IMR-90 (cell line): ENCODE results near the gene GLT1D1. TPM values are rescaled to one million over a fixed set of nuclear protein-coding genes. Genes with fewer than 3 reads are reported as not detected.
"Not testable (repeated sequence)": the region's sequence is repeated elsewhere in the genome, so short reads cannot be mapped to it uniquely, and the experiment has no call there.

ENCODE experiments used
- ATAC-seq: fragments of 200-7000 bp; cut with Tn5 transposase; 2 replicates; pipeline ENCODE4 v1.9.1; 2020; ENCODE audit warnings: low read depth, mild to moderate bottlenecking, moderate library complexity
- BruUV-seq: library from RNA; stranded (reverse); fragments of 400-500 nt; replicated peaks from 2 replicates; lab custom pipeline; 2021; lab: Mats Ljungman, UMichigan
- CTCF ChIA-PET: fragments of 300-600 bp; formaldehyde crosslinking; extraction: SDS; loops from one replicate; lab custom pipeline; 2021; ENCODE audit warnings: antibody characterized with exemption; lab: Yijun Ruan, JAX
- POLR2A ChIA-PET: fragments of 300-600 bp; sonication (Branson Sonifier 250); formaldehyde crosslinking; loops from one replicate; lab custom pipeline; 2022; ENCODE audit warnings: antibody characterized with exemption; ENCODE audit not compliant: unreplicated experiment; lab: Charles Lee
- DNase-seq: peaks from one replicate; pipeline ENCODE4 v3.0.0; 2013
- H2AFZ ChIP-seq: replicated peaks from 2 replicates; pipeline ENCODE3; 2013; ENCODE audit warnings: low read length, mild to moderate bottlenecking; ENCODE audit not compliant: poor library complexity
- H2AK5ac ChIP-seq: 2 replicates; pipeline ENCODE4 v1.6.1; 2013; ENCODE audit warnings: low read depth, low read length, inconsistent platforms
- H2AK9ac ChIP-seq: replicated peaks from 2 replicates; pipeline ENCODE3; 2013; ENCODE audit warnings: mild to moderate bottlenecking, low read depth, low read length, moderate library complexity; ENCODE audit not compliant: poor library complexity
- H2BK120ac ChIP-seq: 2 replicates; pipeline ENCODE4 v1.6.1; 2013; ENCODE audit warnings: low read depth, low read length, inconsistent platforms
- H2BK15ac ChIP-seq: 3 replicates; pipeline ENCODE4 v1.6.1; 2013; ENCODE audit warnings: low read depth, low read length, inconsistent platforms
- H2BK20ac ChIP-seq: 2 replicates; pipeline ENCODE4 v1.6.1; 2013; ENCODE audit warnings: low read depth, mild to moderate bottlenecking, inconsistent platforms, low read length, moderate library complexity
- H2BK5ac ChIP-seq: 2 replicates; pipeline ENCODE4 v1.6.1; 2013; ENCODE audit warnings: mild to moderate bottlenecking, low read depth, low read length, inconsistent platforms; ENCODE audit not compliant: poor library complexity, severe bottlenecking
- H3K14ac ChIP-seq: replicated peaks from 2 replicates; pipeline ENCODE4 v1.6.1; 2013; ENCODE audit warnings: low read depth, low read length, inconsistent platforms
- H3K18ac ChIP-seq: 2 replicates; pipeline ENCODE4 v1.6.1; 2013; ENCODE audit warnings: low read depth, low read length, control low read depth
- H3K23ac ChIP-seq: 2 replicates; pipeline ENCODE4 v1.6.1; 2013; ENCODE audit warnings: low read depth, low read length, inconsistent platforms
- H3K27ac ChIP-seq: 2 replicates; pipeline ENCODE4 v1.5.1; 2013; ENCODE audit warnings: mild to moderate bottlenecking, control low read depth, low read length; ENCODE audit not compliant: insufficient read depth
- H3K27me3 ChIP-seq: 2 replicates; pipeline ENCODE4 v1.6.1; 2013; ENCODE audit warnings: low read length; ENCODE audit not compliant: control insufficient read depth, insufficient read depth
- H3K36me3 ChIP-seq: 2 replicates; pipeline ENCODE4 v1.6.1; 2013; ENCODE audit warnings: low read length, mixed read lengths; ENCODE audit not compliant: control insufficient read depth, insufficient read depth
- H3K4ac ChIP-seq: 2 replicates; pipeline ENCODE4 v1.6.1; 2013; ENCODE audit warnings: low read depth, low read length, inconsistent platforms
- H3K4me1 ChIP-seq: 2 replicates; pipeline ENCODE4 v1.6.1; 2013; ENCODE audit warnings: low read length, mixed read lengths; ENCODE audit not compliant: control insufficient read depth, insufficient read depth
- H3K4me2 ChIP-seq: 2 replicates; pipeline ENCODE4 v1.6.1; 2013; ENCODE audit warnings: low read depth, mild to moderate bottlenecking, control low read depth, low read length, moderate library complexity
- H3K4me3 ChIP-seq: 2 replicates; pipeline ENCODE4 v1.5.1; 2013; ENCODE audit warnings: low read depth, mild to moderate bottlenecking, control low read depth, low read length, moderate library complexity; ENCODE audit not compliant: insufficient read depth
- H3K56ac ChIP-seq: 2 replicates; pipeline ENCODE4 v1.6.1; 2013; ENCODE audit warnings: low read length, inconsistent platforms; ENCODE audit not compliant: insufficient read depth; ENCODE audit errors: extremely low read depth
- H3K79me1 ChIP-seq, 2 experiments: 2 replicates each; pipeline ENCODE4 v1.6.1; 2013; ENCODE audit warnings: low read length in 2 of 2, inconsistent platforms in 1 of 2, low read depth in 1 of 2
- H3K9ac ChIP-seq: 2 replicates; pipeline ENCODE4 v1.6.1; 2013; ENCODE audit warnings: low read depth, low read length, control low read depth
- H3K9me1 ChIP-seq: 2 replicates; pipeline ENCODE4 v1.6.1; 2013; ENCODE audit warnings: low read length, inconsistent platforms; ENCODE audit not compliant: insufficient read depth
- H3K9me3 ChIP-seq: 2 replicates; pipeline ENCODE4 v1.6.1; 2013; ENCODE audit warnings: low read length; ENCODE audit not compliant: control insufficient read depth, insufficient read depth
- H4K20me1 ChIP-seq: 2 replicates; pipeline ENCODE4 v1.6.1; 2013; ENCODE audit warnings: low read length, inconsistent platforms; ENCODE audit not compliant: insufficient read depth
- H4K5ac ChIP-seq: 2 replicates; pipeline ENCODE4 v1.6.1; 2013; ENCODE audit warnings: mild to moderate bottlenecking, low read depth, low read length, control low read depth
- H4K8ac ChIP-seq, 2 experiments: 2 replicates each; pipeline ENCODE4 v1.6.1; 2013; ENCODE audit warnings: low read depth in 2 of 2, low read length in 2 of 2, control low read depth in 1 of 2, inconsistent platforms in 1 of 2
- H4K91ac ChIP-seq: 2 replicates; pipeline ENCODE4 v1.6.1; 2013; ENCODE audit warnings: low read depth, low read length, inconsistent platforms; ENCODE audit not compliant: insufficient read depth
- WGBS, 2 experiments: methylation state at CpG; one replicate each; pipeline versions ENCODE4 v1.1.5 to v1.1.7; 2013; ENCODE audit warnings: missing lambda C conversion rate in 2 of 2; ENCODE audit not compliant: insufficient read length in 1 of 2; ENCODE audit errors: extremely low coverage in 2 of 2; 5-methylcytosine and 5-hydroxymethylcytosine counted together
- dilution Hi-C: fragments of 300-500 bp; cut with HindIII; formaldehyde crosslinking; loops from one replicate; pipeline ENCODE4 v1.14.3; 2018; ENCODE audit warnings: low sequenced_read_pairs; ENCODE audit not compliant: unreplicated experiment
- in situ Hi-C: fragments of 300-500 bp; cut with MboI; formaldehyde crosslinking; loops from 3 replicates; pipeline ENCODE4 v1.14.3; 2019; ENCODE audit warnings: low sequenced_read_pairs, inconsistent platforms, mixed read lengths
- intact Hi-C: fragments of 100-400 bp; cut with micrococcal nuclease; formaldehyde crosslinking; loops from 2 replicates; pipeline ENCODE4 v1.10.0; 2022
- polyA plus RNA-seq, 3 experiments: library from polyadenylated mRNA; depleted of rRNA; stranded (reverse); fragments of >200 nt; gene quantifications; 2 replicates each; pipeline ENCODE4 v1.2.3, GENCODE V29; 2012; ENCODE audit warnings: low replicate concordance in 1 of 3
- total RNA-seq: library from RNA; depleted of rRNA; stranded (reverse); fragments of >200 nt; gene quantifications from 2 replicates; pipeline ENCODE4 v1.2.3, GENCODE V29; 2012

Gene GLT1D1
- total and polyA plus RNA-seq, 2 of the 4 experiments (the other 2 are of a cell fraction) = not detected

GRCh38 chr12:128849806-128850205 lies 3.5 kb upstream of the GLT1D1 start:
- H3K4me3 ChIP-seq, H3K9me3 ChIP-seq, H2BK20ac ChIP-seq, CTCF ChIA-PET, DNase-seq, H2AK5ac ChIP-seq, H3K18ac ChIP-seq, H3K27ac ChIP-seq, H3K56ac ChIP-seq, H3K14ac ChIP-seq, intact Hi-C loops, H3K9ac ChIP-seq, H3K79me1 ChIP-seq, H2BK15ac ChIP-seq, dilution Hi-C loops, H3K9me1 ChIP-seq, in situ Hi-C loops, H3K23ac ChIP-seq, ATAC-seq, BruUV-seq, H3K4me2 ChIP-seq, H4K8ac ChIP-seq, H2BK5ac ChIP-seq, H3K4me1 ChIP-seq, H3K36me3 ChIP-seq, H2BK120ac ChIP-seq, H4K5ac ChIP-seq, H3K27me3 ChIP-seq, H4K20me1 ChIP-seq, POLR2A ChIA-PET, H3K4ac ChIP-seq, H4K91ac ChIP-seq, H2AFZ ChIP-seq, H2AK9ac ChIP-seq: not testable (repeated sequence)
- no CpG with 5 or more reads among the region's 6 CpGs for WGBS, 2 experiments
